GM12878 (cell line): ENCODE measurements around the gene GALNTL6. TPM values are rescaled to one million over a fixed set of nuclear protein-coding genes. Genes with fewer than 3 reads are reported as not detected.
A peak's percentile ranks its signal among the peaks of the same experiment; 100 is the strongest.

Source experiments
- ATAC-seq: fragments of 200-7000 bp; cut with Tn5 transposase; 3 replicates; pipeline ENCODE4 v1.9.1; 2020; ENCODE audit warnings: mild to moderate bottlenecking, moderate library complexity
- BruUV-seq: library from RNA; stranded (reverse); fragments of 400-500 nt; replicated peaks from 2 replicates; lab custom pipeline; 2021; lab: Mats Ljungman, UMichigan
- CTCF ChIA-PET: fragments of 300-600 bp; sonication (Branson Sonifier 250); formaldehyde crosslinking; extraction: SDS; loops from one replicate; lab custom pipeline; 2021; ENCODE audit warnings: inconsistent platforms; lab: Yijun Ruan, JAX
- POLR2A ChIA-PET: fragments of 350-600 bp; formaldehyde crosslinking; extraction: SDS; loops from one replicate; lab custom pipeline; 2021; ENCODE audit warnings: inconsistent platforms; lab: Charles Lee
- RAD21 ChIA-PET: fragments of 300-600 bp; sonication (Branson Sonifier 250); formaldehyde crosslinking; loops from one replicate; lab custom pipeline; 2023; ENCODE audit warnings: antibody characterized with exemption; ENCODE audit not compliant: unreplicated experiment; lab: Charles Lee
- SMC1A ChIA-PET: fragments of 300-600 bp; sonication (Branson Sonifier 250); formaldehyde crosslinking; loops from one replicate; lab custom pipeline; 2023; ENCODE audit not compliant: unreplicated experiment, uncharacterized antibody; lab: Charles Lee
- DNase-seq: peaks from one replicate; pipeline ENCODE4 v3.0.0-alpha.2; 2011; ENCODE audit warnings: low read depth, low spot score
- FAIRE-seq: peaks from 3 replicates; lab custom pipeline; 2011; peaks lifted over from hg19 to GRCh38; lab: Jason Lieb, UNC
- H2AFZ ChIP-seq: 2 replicates; pipeline ENCODE4 v1.6.0; 2011; ENCODE audit warnings: low read depth, low read length, control low read depth; ENCODE audit not compliant: control insufficient read depth
- H3K27ac ChIP-seq: 2 replicates; pipeline ENCODE4 v1.5.1; 2011; ENCODE audit warnings: control low read depth; ENCODE audit not compliant: control insufficient read depth, insufficient read depth
- H3K27me3 ChIP-seq, 2 experiments: replicated peaks in 1 of 2; 2 replicates each; pipeline versions ENCODE4 v1.6.0 to v1.6.1; 2011; ENCODE audit warnings: low read length in 1 of 2; ENCODE audit not compliant: control insufficient read depth in 2 of 2, insufficient read depth in 2 of 2
- H3K36me3 ChIP-seq, 2 experiments: 2 replicates each; pipeline ENCODE4 v1.5.1; 2011; ENCODE audit warnings: low read length in 1 of 2; ENCODE audit not compliant: control insufficient read depth in 2 of 2, insufficient read depth in 2 of 2
- H3K4me1 ChIP-seq: 2 replicates; pipeline ENCODE4 v1.6.1; 2011; ENCODE audit warnings: mild to moderate bottlenecking, low read length, moderate library complexity, mixed read lengths; ENCODE audit not compliant: control insufficient read depth, insufficient read depth
- H3K4me2 ChIP-seq: 2 replicates; pipeline ENCODE4 v1.6.0; 2011; ENCODE audit warnings: control low read depth; ENCODE audit not compliant: control insufficient read depth, insufficient read depth
- H3K4me3 ChIP-seq: fragments of 200-600 bp; sonication (generic); 2 replicates; pipeline ENCODE4 v1.5.1; 2016
- H3K79me2 ChIP-seq: 2 replicates; pipeline ENCODE4 v1.6.0; 2011; ENCODE audit warnings: low read length; ENCODE audit not compliant: control insufficient read depth, insufficient read depth
- H3K9ac ChIP-seq: 2 replicates; pipeline ENCODE4 v1.8.0; 2011; ENCODE audit warnings: low read length, control low read depth, mixed read lengths; ENCODE audit not compliant: control insufficient read depth, insufficient read depth
- H3K9me3 ChIP-seq: replicated peaks from 3 replicates; pipeline ENCODE4 v1.5.1; 2011; ENCODE audit warnings: mild to moderate bottlenecking, low read length; ENCODE audit not compliant: control insufficient read depth, insufficient read depth
- H4K20me1 ChIP-seq: 2 replicates; pipeline ENCODE4 v1.6.0; 2011; ENCODE audit not compliant: control insufficient read depth, insufficient read depth
- EGR1 ChIP-seq, 2 experiments: IDR thresholded peaks; 1 replicate in 1 of 2; 2 replicates in 1 of 2; pipeline ENCODE4 v1.6.1; 2011 to 2012; ENCODE audit warnings: low read depth in 2 of 2, low read length in 2 of 2, borderline replicate concordance in 1 of 2, mild to moderate bottlenecking in 1 of 2, moderate library complexity in 1 of 2
- HCFC1 ChIP-seq: fragments of 150-350 bp; IDR thresholded peaks from 2 replicates; pipeline ENCODE4 v1.6.1; 2014; ENCODE audit warnings: low read length
- MTA3 ChIP-seq: IDR thresholded peaks from 2 replicates; pipeline ENCODE4 v1.6.1; 2012; ENCODE audit warnings: low read length, inconsistent platforms, borderline replicate concordance
- NBN ChIP-seq: fragments of 450-650 bp; IDR thresholded peaks from 2 replicates; pipeline ENCODE4 v1.6.1; 2016
- NKRF ChIP-seq: fragments of 450-650 bp; conservative IDR thresholded peaks from 2 replicates; pipeline ENCODE4 v1.6.1; 2017; ENCODE audit warnings: mild to moderate bottlenecking, moderate library complexity
- PRDM15 ChIP-seq: fragments of 450-650 bp; formaldehyde crosslinking; IDR thresholded peaks from 2 replicates; pipeline ENCODE4 v1.4.0; 2020; ENCODE audit warnings: mild to moderate bottlenecking, moderate library complexity
- SIN3A ChIP-seq: IDR thresholded peaks from 2 replicates; pipeline ENCODE4 v1.6.1; 2012; ENCODE audit warnings: low read depth, low read length, improper control_type of control experiment
- STAT1 ChIP-seq: fragments of 450-650 bp; conservative IDR thresholded peaks from 2 replicates; pipeline ENCODE4 v1.6.1; 2014; ENCODE audit warnings: antibody characterized with exemption, mild to moderate bottlenecking
- TCF12 ChIP-seq: IDR thresholded peaks from 2 replicates; pipeline ENCODE4 v1.6.1; 2011; ENCODE audit warnings: low read depth, mild to moderate bottlenecking, low read length
- WGBS: methylation state at CpG from one replicate; pipeline ENCODE4 v1.1.6; 2016; ENCODE audit warnings: low lambda C conversion rate; ENCODE audit not compliant: insufficient replicate concordance, insufficient coverage; ENCODE audit errors: missing lambda C conversion rate; 5-methylcytosine and 5-hydroxymethylcytosine counted together
- in situ Hi-C: fragments of 300-500 bp; cut with MboI; formaldehyde crosslinking; loops from 9 replicates; pipeline ENCODE4 v1.14.3; 2018; ENCODE audit warnings: mixed read lengths
- intact Hi-C: fragments of 100-400 bp; cut with micrococcal nuclease; formaldehyde crosslinking; loops from one replicate; pipeline ENCODE4 v1.14.2; 2022; ENCODE audit not compliant: unreplicated experiment
- polyA plus RNA-seq, 11 experiments: library from polyadenylated mRNA; depleted of rRNA in 4 of 11; unstranded in 6 of 11; stranded (reverse) in 5 of 11; fragments of >200 nt; fragmentation: Nextera tagmentation in 4 of 11; fragmentation: Illumina TruSeq in 1 of 11; extraction: Ambion mirVana in 4 of 11; extraction: Trizol in 1 of 11; gene quantifications; 1 replicate in 1 of 11; 2 replicates in 10 of 11; pipeline versions ENCODE4 v1.2.1 to v1.2.3, GENCODE V29; 2011 to 2016; ENCODE audit warnings: inconsistent platforms in 2 of 11, missing spikeins in 2 of 11, low read depth in 1 of 11
- total RNA-seq, 4 experiments: library from RNA; depleted of rRNA in 3 of 4; stranded (reverse); fragments of >200 nt in 3 of 4; fragmentation: Illumina TruSeq in 1 of 4; extraction: Trizol in 1 of 4; gene quantifications; 2 replicates each; pipeline versions ENCODE4 v1.2.1 to v1.2.3, GENCODE V29; 2013 to 2021

The GALNTL6 gene
- total and polyA plus RNA-seq, 10 of the 15 experiments (the other 5 are each of a cell fraction or from before 2014, with no cell fraction given) = 0.01 to 0.29 TPM; not detected in 8

- SMC1A ChIA-PET = interaction anchor here (1.0 kb wide), 1 partner anchor 47 kb away, joined by 3 read pairs; no protein-coding TSS in a partner anchor
These were observed 938.3 kb downstream of the GALNTL6 start for GRCh38 chr4:172751550-172751949.

More at GRCh38 chr4:172751550-172751949, 938.3 kb downstream of the GALNTL6 start:
- intact Hi-C loops = no loop called here
- ChIA-PET RAD21 (no interaction called here), POLR2A (no interaction called here), CTCF (no interaction called here)
- BruUV-seq = no TSS peak
- ATAC-seq (peak; percentile 50), FAIRE-seq (peak; percentile 68), DNase-seq (no peak)
- no peaks in the 10 kb centered on the region for H3K79me2 ChIP-seq
- H3K4me1 ChIP-seq = peaks cover 6% of the 10 kb centered on the region
- no peak overlapping the region for H3K9ac ChIP-seq
- no peak overlapping the region for H3K4me3 ChIP-seq
- TF ChIP-seq TCF12 (no peak), EGR1 (IDR thresholded peaks at IDR 0.05; ENCODE audit: borderline replicate concordance in 1 of 2, low read depth in 2 of 2, low read length in 2 of 2) (no peak), MTA3 (no peak), NKRF (no peak), NBN (no peak), STAT1 (no peak), PRDM15 (CRISPR knock-in tag) (no peak), SIN3A (no peak), HCFC1 (no peak)
- in situ Hi-C loops = no loop called here
- H3K27me3 ChIP-seq = no peaks in the 10 kb centered on the region
- H3K9me3 ChIP-seq = no peaks in the 10 kb centered on the region
- WGBS = 8% methylated on average over 2 of the region's 2 CpGs
- H3K27ac ChIP-seq = no peak overlapping the region
- no peaks in the 10 kb centered on the region for H3K36me3 ChIP-seq
- H4K20me1 ChIP-seq = no peaks in the 10 kb centered on the region
- peak overlapping the region; percentile 25; the same call in 1 of the 2 replicates for H3K4me2 ChIP-seq
- H2AFZ ChIP-seq = no peak overlapping the region
